Temporal lobe (tissue), 2 donors: Measurements from ENCODE around the gene PSMB10. TPM values are rescaled to one million over a fixed set of nuclear protein-coding genes. Genes with fewer than 3 reads are reported as not detected.

Experiments used
- small RNA-seq: library from RNA; depleted of rRNA; stranded (forward); fragments of <200 nt; gene quantifications from one replicate; pipeline ENCODE3, GENCODE V24; 2014; ENCODE audit warnings: low replicate concordance
- total RNA-seq: library from RNA; depleted of rRNA; stranded (reverse); fragments of >200 nt; gene quantifications from one replicate; pipeline ENCODE4 v1.2.3, GENCODE V29; 2014

The PSMB10 gene
- total RNA-seq, 1 donor from 2014 or later: 11.3 TPM

Small RNAs within 50 kb of the gene (small RNA-seq; reads per million reads assigned to genes)
- not detected for gene NRN1L

Other genes starting within 250 kb of the PSMB10 start
- gene GFOD2, start 217.5 kb downstream of the PSMB10 start, total RNA-seq: 42.3 TPM
- 3.9 TPM for gene RANBP10, start 130.3 kb downstream of the PSMB10 start, total RNA-seq
- 3.0 TPM for gene TSNAXIP1, start 130.0 kb downstream of the PSMB10 start, total RNA-seq
- 16.7 TPM for gene THAP11, start 94.5 kb downstream of the PSMB10 start, total RNA-seq
- gene NUTF2, start 89.9 kb downstream of the PSMB10 start, total RNA-seq: 58.8 TPM
- gene CENPT, start 89.2 kb downstream of the PSMB10 start, total RNA-seq: 23.8 TPM
- 51.9 TPM for gene EDC4, start 63.8 kb downstream of the PSMB10 start, total RNA-seq
- gene NRN1L, start 52.0 kb downstream of the PSMB10 start, total RNA-seq: not detected
- 5.9 TPM for gene PSKH1, start 43.6 kb downstream of the PSMB10 start, total RNA-seq
- gene CTRL, start 5.0 kb downstream of the PSMB10 start, total RNA-seq: 3.4 TPM
- gene LCAT, start 7.3 kb upstream of the PSMB10 start, total RNA-seq: 1.2 TPM
- 5.4 TPM for gene SLC12A4, start 31.8 kb upstream of the PSMB10 start, total RNA-seq
- 0.25 TPM for gene DPEP3, start 43.6 kb upstream of the PSMB10 start, total RNA-seq
- gene DPEP2, start 62.6 kb upstream of the PSMB10 start, total RNA-seq: 0.98 TPM
- not detected for gene DPEP2NB, start 79.1 kb upstream of the PSMB10 start, total RNA-seq
- 6.4 TPM for gene DDX28, start 86.4 kb upstream of the PSMB10 start, total RNA-seq
- 8.4 TPM for gene DUS2, start 86.4 kb upstream of the PSMB10 start, total RNA-seq
- gene NFATC3, start 148.5 kb upstream of the PSMB10 start, total RNA-seq: 15.2 TPM